Activated CD8-positive, alpha-beta memory T cell treated with anti-CD3 and anti-CD28 coated beads for 36 hours (primary cell): ENCODE results near the gene GTF3A. TPM values are rescaled to one million over a fixed set of nuclear protein-coding genes. Genes with fewer than 3 reads are reported as not detected.

Source experiments
- CTCF ChIA-PET: fragments of 350-600 bp; sonication (Branson Sonifier 250); formaldehyde crosslinking; loops from one replicate; lab custom pipeline; 2021; ENCODE audit warnings: antibody characterized with exemption; lab: Charles Lee
- POLR2A ChIA-PET: fragments of 350-600 bp; sonication (Branson Sonifier 250); formaldehyde crosslinking; loops from one replicate; lab custom pipeline; 2021; ENCODE audit warnings: antibody characterized with exemption; lab: Charles Lee
- total RNA-seq, 2 experiments: library from RNA; stranded (reverse); gene quantifications; one replicate each; pipeline ENCODE4 v1.2.3, GENCODE V29; 2021

Gene GTF3A
- total RNA-seq, 2 experiments from 2014 or later: 300 to 307 TPM

- ChIA-PET POLR2A (no interaction called here), CTCF (interaction anchor here (0.6 to 0.7 kb wide), 2 partner anchors 11 to 336 kb away, joined by 3 read pairs; no protein-coding TSS in a partner anchor)
Observed at GRCh38 chr13:27432611-27433210, 8.3 kb downstream of the GTF3A start.

- POLR2A ChIA-PET: interaction anchor here (1.1 kb wide), 1 partner anchor 12 kb away, joined by 3 read pairs; no protein-coding TSS in a partner anchor
- CTCF ChIA-PET: no interaction called here
Observed at GRCh38 chr13:27437126-27437525, 12.7 kb downstream of the GTF3A start.

- POLR2A ChIA-PET: interaction anchor here (0.5 kb wide), 1 partner anchor 17 kb away, joined by 4 read pairs; no protein-coding TSS in a partner anchor
Observed at GRCh38 chr13:27440408-27440807, 16.0 kb downstream of the GTF3A start.

GRCh38 chr13:27442071-27442647 is 17.7 kb downstream of the GTF3A start:
- CTCF ChIA-PET: interaction anchor here (1.0 to 2.1 kb wide), 2 partner anchors 16 to 80 kb away, joined by 3 to 12 read pairs; no protein-coding TSS in a partner anchor
- POLR2A ChIA-PET: interaction anchor here (0.6 kb wide), 1 partner anchor 18 kb away, joined by 3 read pairs; no protein-coding TSS in a partner anchor

More at GRCh38 chr13:27440408-27440807, 16.0 kb downstream of the GTF3A start:
- CTCF ChIA-PET: interaction anchor here (1.2 kb wide), 1 partner anchor 180 kb away, joined by 3 read pairs; the partner anchor contains the start of gene LNX2

- POLR2A ChIA-PET: no interaction called here
- CTCF ChIA-PET: interaction anchor here (1.0 to 2.1 kb wide), 2 partner anchors 17 to 81 kb away, joined by 3 to 12 read pairs; no protein-coding TSS in a partner anchor
Observed at GRCh38 chr13:27442797-27443196, 18.4 kb downstream of the GTF3A start.

GRCh38 chr13:27446986-27447583 is 22.7 kb downstream of the GTF3A start:
- POLR2A ChIA-PET: interaction anchor here (0.6 to 0.7 kb wide), 2 partner anchors 87 to 466 kb away, joined by 6 read pairs; no protein-coding TSS in a partner anchor

GRCh38 chr13:27448308-27448707 is 23.9 kb downstream of the GTF3A start:
- ChIA-PET CTCF (interaction anchor here (0.5 to 1.3 kb wide), 2 partner anchors 86 to 383 kb away, joined by 3 to 5 read pairs; no protein-coding TSS in a partner anchor), POLR2A (interaction anchor here (1.4 to 1.5 kb wide), 2 partner anchors 22 to 172 kb away, joined by 3 to 7 read pairs; partner anchors contain the start of gene LNX2)

More at GRCh38 chr13:27446986-27447583, 22.7 kb downstream of the GTF3A start:
- CTCF ChIA-PET: interaction anchor here (0.6 to 1.3 kb wide), 2 partner anchors 85 to 462 kb away, joined by 4 to 5 read pairs; no protein-coding TSS in a partner anchor

- ChIA-PET CTCF (interaction anchor here (2.2 kb wide), 1 partner anchor 24 kb away, joined by 7 read pairs; the partner anchor contains the start of gene GTF3A), POLR2A (interaction anchor here (1.2 to 2.4 kb wide), 4 partner anchors 12 to 171 kb away, joined by 3 to 22 read pairs (median 5); partner anchors contain the start of genes GTF3A and LNX2)
Observed at GRCh38 chr13:27449081-27449603, 24.7 kb downstream of the GTF3A start.

GRCh38 chr13:27449936-27450828 is 25.8 kb downstream of the GTF3A start, which contains the start of gene MTIF3:
TSS of gene MTIF3 (minus strand) at chr13:27450564. CDS start at chr13:27440448, 10,116 bp downstream.
- POLR2A ChIA-PET: interaction anchor here (0.5 to 2.4 kb wide), 7 partner anchors 13 to 187 kb away, joined by 3 to 22 read pairs (median 7); partner anchors contain the start of genes GTF3A, LNX2 and POLR1D
- CTCF ChIA-PET: interaction anchor here (2.2 kb wide), 1 partner anchor 25 kb away, joined by 7 read pairs; the partner anchor contains the start of gene GTF3A

- CTCF ChIA-PET: interaction anchor here (2.2 kb wide), 1 partner anchor 26 kb away, joined by 7 read pairs; the partner anchor contains the start of gene GTF3A
- POLR2A ChIA-PET: interaction anchor here (0.7 to 2.4 kb wide), 4 partner anchors 24 to 171 kb away, joined by 3 to 22 read pairs (median 6); partner anchors contain the start of genes GTF3A and POLR1D
Observed at GRCh38 chr13:27450921-27451471, 26.6 kb downstream of the GTF3A start.

GRCh38 chr13:27455331-27455855 is 31.0 kb downstream of the GTF3A start:
- POLR2A ChIA-PET: interaction anchor here (0.6 to 2.0 kb wide), 4 partner anchors 31 to 723 kb away, joined by 3 to 8 read pairs (median 4); partner anchors contain the start of genes GTF3A and LNX2
- CTCF ChIA-PET: interaction anchor here (0.7 to 2.0 kb wide), 4 partner anchors 24 to 371 kb away, joined by 3 to 5 read pairs (median 4); partner anchors contain the start of gene GTF3A

GRCh38 chr13:27461940-27462584 is 37.6 kb downstream of the GTF3A start:
- ChIA-PET POLR2A (no interaction called here), CTCF (interaction anchor here (0.7 kb wide), 1 partner anchor 9 kb away, joined by 3 read pairs; no protein-coding TSS in a partner anchor)

GRCh38 chr13:27463500-27463899 is 39.1 kb downstream of the GTF3A start:
- ChIA-PET CTCF (no interaction called here), POLR2A (no interaction called here)

- POLR2A ChIA-PET: no interaction called here
- CTCF ChIA-PET: no interaction called here
Observed at GRCh38 chr13:27465611-27466010, 41.2 kb downstream of the GTF3A start.

GRCh38 chr13:27466513-27466912 is 42.1 kb downstream of the GTF3A start:
- POLR2A ChIA-PET: no interaction called here
- CTCF ChIA-PET: no interaction called here
